Panc1 (cell line): ENCODE data around the gene TMEM273. TPM values are rescaled to one million over a fixed set of nuclear protein-coding genes. Genes with fewer than 3 reads are reported as not detected.

Source experiments
- ATAC-seq: fragments of 200-7000 bp; cut with Tn5 transposase; 2 replicates; pipeline ENCODE4 v1.9.1; 2020; ENCODE audit warnings: mild to moderate bottlenecking, moderate library complexity
- BruUV-seq: library from RNA; stranded (reverse); fragments of 400-500 nt; replicated peaks from 2 replicates; lab custom pipeline; 2021; lab: Mats Ljungman, UMichigan
- CTCF ChIA-PET: fragments of 300-600 bp; sonication (Branson Sonifier 250); formaldehyde crosslinking; loops from one replicate; lab custom pipeline; 2022; ENCODE audit warnings: antibody characterized with exemption; lab: Charles Lee
- POLR2A ChIA-PET: fragments of 300-600 bp; sonication (Branson Sonifier 250); formaldehyde crosslinking; loops from one replicate; lab custom pipeline; 2022; ENCODE audit warnings: antibody characterized with exemption; lab: Charles Lee
- DNase-seq: peaks from one replicate; pipeline ENCODE4 v3.0.0-alpha.2; 2010; ENCODE audit warnings: low read depth, low spot score
- H3K27ac ChIP-seq: 2 replicates; pipeline ENCODE4 v1.5.1; 2011; ENCODE audit warnings: mild to moderate bottlenecking, low read length, inconsistent platforms
- H3K27me3 ChIP-seq: fragments of 200-500 bp; sonication (Bioruptor generic); 2 replicates; pipeline ENCODE4 v1.6.0; 2014; ENCODE audit warnings: low read length, inconsistent platforms; ENCODE audit not compliant: control insufficient read depth, insufficient read depth
- H3K36me3 ChIP-seq: fragments of 200-500 bp; sonication (Bioruptor generic); 2 replicates; pipeline ENCODE4 v1.5.1; 2014; ENCODE audit warnings: inconsistent platforms, mild to moderate bottlenecking, low read length, moderate library complexity; ENCODE audit not compliant: control insufficient read depth, insufficient read depth
- H3K4me1 ChIP-seq: 2 replicates; pipeline ENCODE4 v1.5.1; 2011; ENCODE audit warnings: inconsistent platforms, mild to moderate bottlenecking, low read length, moderate library complexity; ENCODE audit not compliant: control insufficient read depth, insufficient read depth
- H3K4me3 ChIP-seq, 2 experiments: 2 replicates each; pipeline ENCODE4 v1.5.1; 2011 to 2012; ENCODE audit warnings: low read depth in 2 of 2, low read length in 2 of 2, mild to moderate bottlenecking in 2 of 2, inconsistent platforms in 1 of 2, moderate library complexity in 1 of 2
- H3K9me3 ChIP-seq: fragments of 200-500 bp; sonication (Bioruptor generic); 2 replicates; pipeline ENCODE4 v1.5.1; 2014; ENCODE audit warnings: low read depth, mild to moderate bottlenecking, inconsistent platforms, low read length, moderate library complexity; ENCODE audit not compliant: control insufficient read depth, insufficient read depth
- POLR2AphosphoS5 ChIP-seq: IDR thresholded peaks from 2 replicates; pipeline ENCODE4 v1.6.1; 2012; ENCODE audit warnings: mild to moderate bottlenecking, low read depth, low read length, moderate library complexity
- SIN3A ChIP-seq: IDR thresholded peaks from 2 replicates; pipeline ENCODE4 v1.6.1; 2012; ENCODE audit warnings: low read depth, mild to moderate bottlenecking, low read length, moderate library complexity, borderline replicate concordance; ENCODE audit not compliant: insufficient read depth
- TCF7L2 ChIP-seq: IDR thresholded peaks from 2 replicates; pipeline ENCODE4 v1.6.1; 2011; ENCODE audit warnings: mild to moderate bottlenecking, low read depth, low read length, inconsistent platforms
- in situ Hi-C: cut with HindIII; loops from 2 replicates; pipeline ENCODE4 v1.10.0; 2016; ENCODE audit warnings: low sequenced_read_pairs, low pct_unique_long_range_greater_than_20kb
- intact Hi-C: fragments of 100-400 bp; cut with micrococcal nuclease; formaldehyde crosslinking; loops from one replicate; pipeline ENCODE4 v1.10.0; 2022; ENCODE audit not compliant: unreplicated experiment
- total RNA-seq: library from RNA; stranded (reverse); gene quantifications from one replicate; pipeline ENCODE4 v1.2.1, GENCODE V29; 2021; ENCODE audit not compliant: unreplicated experiment
- TF ChIP-seq, protein P1 (sequence below): fragments of 450-650 bp; IDR thresholded peaks from 2 replicates; pipeline ENCODE4 v1.5.1; 2017; ENCODE audit warnings: mild to moderate bottlenecking
- TF ChIP-seq, protein P2 (sequence below), 2 experiments: IDR thresholded peaks; 2 replicates each; pipeline ENCODE4 v1.6.1; 2011 to 2012; ENCODE audit warnings: low read depth in 2 of 2, control low read depth in 1 of 2, low read length in 1 of 2, mild to moderate bottlenecking in 1 of 2, moderate library complexity in 1 of 2; ENCODE audit not compliant: insufficient read depth in 1 of 2

TMEM273 gene
- total RNA-seq, 1 experiment from 2014 or later, result 0.23 TPM

DNA sequence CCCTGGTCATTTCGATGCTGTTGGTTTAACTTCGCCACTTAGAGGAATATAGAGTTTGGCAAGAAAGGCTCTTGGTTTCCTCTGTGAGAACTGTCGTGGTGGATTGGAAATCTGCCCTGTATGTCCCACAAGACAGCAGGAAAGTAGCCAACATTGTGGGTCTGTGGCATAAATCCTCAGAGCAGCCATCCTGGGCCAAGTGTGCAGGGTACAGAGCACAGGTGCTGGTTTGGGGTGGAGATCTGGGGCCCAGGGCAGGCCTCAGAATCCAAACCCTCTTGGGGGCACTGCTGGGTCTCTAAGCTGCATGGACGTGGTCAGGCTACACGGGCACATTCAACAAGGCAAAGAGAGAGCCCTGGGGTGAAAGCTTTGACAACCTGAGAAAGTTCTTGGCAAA lies 39.2 kb upstream of the TMEM273 start:
- CTCF ChIA-PET, result no interaction called here
- TF ChIP-seq TCF7L2, result no peak
- no peak for TF ChIP-seq SIN3A
- no peak for TF ChIP-seq POLR2AphosphoS5
- TF ChIP-seq, protein P1, sequence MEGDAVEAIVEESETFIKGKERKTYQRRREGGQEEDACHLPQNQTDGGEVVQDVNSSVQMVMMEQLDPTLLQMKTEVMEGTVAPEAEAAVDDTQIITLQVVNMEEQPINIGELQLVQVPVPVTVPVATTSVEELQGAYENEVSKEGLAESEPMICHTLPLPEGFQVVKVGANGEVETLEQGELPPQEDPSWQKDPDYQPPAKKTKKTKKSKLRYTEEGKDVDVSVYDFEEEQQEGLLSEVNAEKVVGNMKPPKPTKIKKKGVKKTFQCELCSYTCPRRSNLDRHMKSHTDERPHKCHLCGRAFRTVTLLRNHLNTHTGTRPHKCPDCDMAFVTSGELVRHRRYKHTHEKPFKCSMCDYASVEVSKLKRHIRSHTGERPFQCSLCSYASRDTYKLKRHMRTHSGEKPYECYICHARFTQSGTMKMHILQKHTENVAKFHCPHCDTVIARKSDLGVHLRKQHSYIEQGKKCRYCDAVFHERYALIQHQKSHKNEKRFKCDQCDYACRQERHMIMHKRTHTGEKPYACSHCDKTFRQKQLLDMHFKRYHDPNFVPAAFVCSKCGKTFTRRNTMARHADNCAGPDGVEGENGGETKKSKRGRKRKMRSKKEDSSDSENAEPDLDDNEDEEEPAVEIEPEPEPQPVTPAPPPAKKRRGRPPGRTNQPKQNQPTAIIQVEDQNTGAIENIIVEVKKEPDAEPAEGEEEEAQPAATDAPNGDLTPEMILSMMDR, result no peak
- TF ChIP-seq, protein P2, sequence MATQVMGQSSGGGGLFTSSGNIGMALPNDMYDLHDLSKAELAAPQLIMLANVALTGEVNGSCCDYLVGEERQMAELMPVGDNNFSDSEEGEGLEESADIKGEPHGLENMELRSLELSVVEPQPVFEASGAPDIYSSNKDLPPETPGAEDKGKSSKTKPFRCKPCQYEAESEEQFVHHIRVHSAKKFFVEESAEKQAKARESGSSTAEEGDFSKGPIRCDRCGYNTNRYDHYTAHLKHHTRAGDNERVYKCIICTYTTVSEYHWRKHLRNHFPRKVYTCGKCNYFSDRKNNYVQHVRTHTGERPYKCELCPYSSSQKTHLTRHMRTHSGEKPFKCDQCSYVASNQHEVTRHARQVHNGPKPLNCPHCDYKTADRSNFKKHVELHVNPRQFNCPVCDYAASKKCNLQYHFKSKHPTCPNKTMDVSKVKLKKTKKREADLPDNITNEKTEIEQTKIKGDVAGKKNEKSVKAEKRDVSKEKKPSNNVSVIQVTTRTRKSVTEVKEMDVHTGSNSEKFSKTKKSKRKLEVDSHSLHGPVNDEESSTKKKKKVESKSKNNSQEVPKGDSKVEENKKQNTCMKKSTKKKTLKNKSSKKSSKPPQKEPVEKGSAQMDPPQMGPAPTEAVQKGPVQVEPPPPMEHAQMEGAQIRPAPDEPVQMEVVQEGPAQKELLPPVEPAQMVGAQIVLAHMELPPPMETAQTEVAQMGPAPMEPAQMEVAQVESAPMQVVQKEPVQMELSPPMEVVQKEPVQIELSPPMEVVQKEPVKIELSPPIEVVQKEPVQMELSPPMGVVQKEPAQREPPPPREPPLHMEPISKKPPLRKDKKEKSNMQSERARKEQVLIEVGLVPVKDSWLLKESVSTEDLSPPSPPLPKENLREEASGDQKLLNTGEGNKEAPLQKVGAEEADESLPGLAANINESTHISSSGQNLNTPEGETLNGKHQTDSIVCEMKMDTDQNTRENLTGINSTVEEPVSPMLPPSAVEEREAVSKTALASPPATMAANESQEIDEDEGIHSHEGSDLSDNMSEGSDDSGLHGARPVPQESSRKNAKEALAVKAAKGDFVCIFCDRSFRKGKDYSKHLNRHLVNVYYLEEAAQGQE (IDR thresholded peaks at IDR 0.05; ENCODE audit: insufficient read depth in 1 of 2, low read depth in 2 of 2, low read length in 1 of 2), result no peak
- intact Hi-C loops, result no loop called here

DNA sequence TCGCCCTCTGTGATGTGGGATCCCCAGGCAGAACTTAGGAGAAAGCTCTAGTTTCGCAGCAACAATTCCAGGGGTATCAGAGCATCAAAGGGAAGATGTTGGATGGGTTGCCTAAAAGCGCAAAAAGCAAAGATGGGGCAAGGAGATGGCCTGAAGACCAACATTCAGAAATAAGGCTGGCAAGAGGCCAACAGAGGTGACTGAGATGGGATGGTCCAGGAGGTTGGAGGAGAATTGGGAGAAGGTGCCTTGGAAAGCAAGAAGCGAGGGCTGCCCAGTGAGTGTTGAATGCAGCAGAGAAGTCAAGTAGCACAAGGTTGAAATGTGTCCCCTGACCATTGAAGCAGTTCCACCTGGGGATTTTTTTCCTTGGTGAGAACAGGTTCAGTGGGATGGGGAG lies 38.4 kb upstream of the TMEM273 start:
- POLR2A ChIA-PET, result no interaction called here
- no peak for ATAC-seq
- Histone ChIP-seq H3K27ac (no peak overlapping the region), H3K36me3 (no peaks in the 10 kb centered on the region), H3K4me1 (no peaks in the 10 kb centered on the region), H3K9me3 (no peaks in the 10 kb centered on the region), H3K4me3 (no peak overlapping the region), H3K27me3 (no peaks in the 10 kb centered on the region; the same call in 1 of the 2 replicates)
- intact Hi-C loops, result no loop called here
- TF ChIP-seq SIN3A (no peak), POLR2AphosphoS5 (no peak), TCF7L2 (no peak)
- TF ChIP-seq, protein P2 (IDR thresholded peaks at IDR 0.05; ENCODE audit: insufficient read depth in 1 of 2, low read depth in 2 of 2, low read length in 1 of 2), result no peak
- TF ChIP-seq, protein P1, result no peak
- CTCF ChIA-PET, result no interaction called here
- DNase-seq, result no peak
- BruUV-seq, result no TSS peak
- in situ Hi-C loops, result no loop called here

More for the DNA sequence above, 39.2 kb upstream of the TMEM273 start:
- Histone ChIP-seq H3K36me3 (no peaks in the 10 kb centered on the region), H3K4me1 (no peaks in the 10 kb centered on the region), H3K27ac (no peak overlapping the region), H3K4me3 (no peak overlapping the region), H3K9me3 (no peaks in the 10 kb centered on the region), H3K27me3 (no peaks in the 10 kb centered on the region; the same call in 1 of the 2 replicates)
- in situ Hi-C loops, result no loop called here
- POLR2A ChIA-PET, result no interaction called here
- BruUV-seq, result no TSS peak
- DNase-seq (no peak), ATAC-seq (no peak)
